ENCODE results near the gene PRICKLE4. TPM values are rescaled to one million over a fixed set of nuclear protein-coding genes. Genes with fewer than 3 reads are reported as not detected.

Gene PRICKLE4
- total RNA-seq, 1 experiment from 2014 or later, result 2.9 TPM

DNA sequence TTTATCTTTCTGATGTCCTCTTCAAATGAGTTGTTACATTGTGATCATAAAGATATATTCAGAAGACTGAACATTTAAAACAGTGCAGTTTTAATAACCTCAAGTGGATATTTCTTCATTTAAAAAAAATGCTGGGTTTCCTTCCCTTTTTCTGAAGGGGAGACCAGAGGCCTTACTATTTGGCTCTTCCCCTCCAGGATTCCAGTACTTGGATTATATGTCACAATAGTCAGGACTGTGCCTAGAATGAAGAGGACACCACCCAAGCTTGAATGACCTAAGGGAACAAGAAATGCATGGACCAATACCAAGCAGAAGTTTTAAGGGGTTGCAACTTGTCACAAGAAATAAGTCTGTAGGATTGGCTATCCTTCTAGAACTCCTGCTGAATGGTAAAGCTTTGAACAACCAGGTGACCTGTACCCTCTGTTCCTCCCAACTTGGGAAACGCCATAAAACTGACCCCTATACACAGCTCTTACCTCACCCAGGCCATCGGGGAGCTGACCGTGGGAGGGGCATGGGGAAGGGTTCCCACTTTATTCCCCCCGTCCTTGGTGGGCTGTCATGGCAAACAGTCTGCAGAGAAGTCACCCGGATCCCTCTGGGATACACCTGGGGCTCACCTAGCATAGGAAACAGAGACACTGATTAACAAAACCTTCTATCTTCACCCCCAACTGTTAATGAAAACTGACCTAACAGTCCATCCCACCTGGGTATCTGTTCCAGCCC is 2.9 kb upstream of the PRICKLE4 start:
- no peaks in the 10 kb centered on the region for H3K9me3 ChIP-seq (ENCODE audit: control insufficient read depth in 1 of 2, insufficient read depth in 1 of 2, low read depth in 1 of 2, low read length in 2 of 2)
- TF ChIP-seq, protein P1, sequence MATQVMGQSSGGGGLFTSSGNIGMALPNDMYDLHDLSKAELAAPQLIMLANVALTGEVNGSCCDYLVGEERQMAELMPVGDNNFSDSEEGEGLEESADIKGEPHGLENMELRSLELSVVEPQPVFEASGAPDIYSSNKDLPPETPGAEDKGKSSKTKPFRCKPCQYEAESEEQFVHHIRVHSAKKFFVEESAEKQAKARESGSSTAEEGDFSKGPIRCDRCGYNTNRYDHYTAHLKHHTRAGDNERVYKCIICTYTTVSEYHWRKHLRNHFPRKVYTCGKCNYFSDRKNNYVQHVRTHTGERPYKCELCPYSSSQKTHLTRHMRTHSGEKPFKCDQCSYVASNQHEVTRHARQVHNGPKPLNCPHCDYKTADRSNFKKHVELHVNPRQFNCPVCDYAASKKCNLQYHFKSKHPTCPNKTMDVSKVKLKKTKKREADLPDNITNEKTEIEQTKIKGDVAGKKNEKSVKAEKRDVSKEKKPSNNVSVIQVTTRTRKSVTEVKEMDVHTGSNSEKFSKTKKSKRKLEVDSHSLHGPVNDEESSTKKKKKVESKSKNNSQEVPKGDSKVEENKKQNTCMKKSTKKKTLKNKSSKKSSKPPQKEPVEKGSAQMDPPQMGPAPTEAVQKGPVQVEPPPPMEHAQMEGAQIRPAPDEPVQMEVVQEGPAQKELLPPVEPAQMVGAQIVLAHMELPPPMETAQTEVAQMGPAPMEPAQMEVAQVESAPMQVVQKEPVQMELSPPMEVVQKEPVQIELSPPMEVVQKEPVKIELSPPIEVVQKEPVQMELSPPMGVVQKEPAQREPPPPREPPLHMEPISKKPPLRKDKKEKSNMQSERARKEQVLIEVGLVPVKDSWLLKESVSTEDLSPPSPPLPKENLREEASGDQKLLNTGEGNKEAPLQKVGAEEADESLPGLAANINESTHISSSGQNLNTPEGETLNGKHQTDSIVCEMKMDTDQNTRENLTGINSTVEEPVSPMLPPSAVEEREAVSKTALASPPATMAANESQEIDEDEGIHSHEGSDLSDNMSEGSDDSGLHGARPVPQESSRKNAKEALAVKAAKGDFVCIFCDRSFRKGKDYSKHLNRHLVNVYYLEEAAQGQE (IDR thresholded peaks at IDR 0.05; ENCODE audit: low read depth), result no peak
- no peak for TF ChIP-seq EZH2phosphoT487 (IDR thresholded peaks at IDR 0.05; ENCODE audit: borderline replicate concordance)
- TF ChIP-seq, protein P2, sequence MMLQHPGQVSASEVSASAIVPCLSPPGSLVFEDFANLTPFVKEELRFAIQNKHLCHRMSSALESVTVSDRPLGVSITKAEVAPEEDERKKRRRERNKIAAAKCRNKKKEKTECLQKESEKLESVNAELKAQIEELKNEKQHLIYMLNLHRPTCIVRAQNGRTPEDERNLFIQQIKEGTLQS (IDR thresholded peaks at IDR 0.05), result no peak
- no peak for TF ChIP-seq EGR1 (IDR thresholded peaks at IDR 0.05; ENCODE audit: low read depth)
- TF ChIP-seq, protein P3, sequence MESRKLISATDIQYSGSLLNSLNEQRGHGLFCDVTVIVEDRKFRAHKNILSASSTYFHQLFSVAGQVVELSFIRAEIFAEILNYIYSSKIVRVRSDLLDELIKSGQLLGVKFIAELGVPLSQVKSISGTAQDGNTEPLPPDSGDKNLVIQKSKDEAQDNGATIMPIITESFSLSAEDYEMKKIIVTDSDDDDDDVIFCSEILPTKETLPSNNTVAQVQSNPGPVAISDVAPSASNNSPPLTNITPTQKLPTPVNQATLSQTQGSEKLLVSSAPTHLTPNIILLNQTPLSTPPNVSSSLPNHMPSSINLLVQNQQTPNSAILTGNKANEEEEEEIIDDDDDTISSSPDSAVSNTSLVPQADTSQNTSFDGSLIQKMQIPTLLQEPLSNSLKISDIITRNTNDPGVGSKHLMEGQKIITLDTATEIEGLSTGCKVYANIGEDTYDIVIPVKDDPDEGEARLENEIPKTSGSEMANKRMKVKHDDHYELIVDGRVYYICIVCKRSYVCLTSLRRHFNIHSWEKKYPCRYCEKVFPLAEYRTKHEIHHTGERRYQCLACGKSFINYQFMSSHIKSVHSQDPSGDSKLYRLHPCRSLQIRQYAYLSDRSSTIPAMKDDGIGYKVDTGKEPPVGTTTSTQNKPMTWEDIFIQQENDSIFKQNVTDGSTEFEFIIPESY (IDR thresholded peaks at IDR 0.05; ENCODE audit: extremely low read depth, insufficient replicate concordance, low read length), result no peak
- no peaks in the 10 kb centered on the region for H3K79me2 ChIP-seq (ENCODE audit: insufficient read depth, low read length)
- no peak overlapping the region for H3K4me3 ChIP-seq (replicated peaks in 1 of 2; ENCODE audit: low read depth in 1 of 2, low read length in 2 of 2)
- ChIA-PET CTCF (interaction anchor here (1.2 kb wide), 1 partner anchor 10 kb away, joined by 3 read pairs; the partner anchor contains the start of gene TOMM6), POLR2A (no interaction called here), RAD21 (ENCODE audit: low non-redundant PET in 1 of 2, low total read pairs in 2 of 2, uncharacterized antibody in 2 of 2, unreplicated experiment in 2 of 2) (no interaction called here)
- H3K4me2 ChIP-seq (ENCODE audit: low read length), result no peak overlapping the region
- no peak overlapping the region for H3K9ac ChIP-seq (ENCODE audit: low read length)
- no peaks in the 10 kb centered on the region for H3K9me2 ChIP-seq (ENCODE audit: insufficient read depth)
- ATAC-seq, result no peak
- H2AFZ ChIP-seq (ENCODE audit: low read depth, low read length, poor library complexity, severe bottlenecking), result no peak overlapping the region
- peaks cover 14 to 23% of the 10 kb centered on the region in 2 experiments for H3K4me1 ChIP-seq (ENCODE audit: control insufficient read depth in 1 of 2, insufficient read depth in 2 of 2, low read length in 2 of 2)
- no peaks in the 10 kb centered on the region for H4K20me1 ChIP-seq (ENCODE audit: insufficient read depth)
- no peak overlapping the region for H3K27ac ChIP-seq (ENCODE audit: low read depth, low read length)
- intact Hi-C loops (cut with micrococcal nuclease), result loop anchor here (2.0 to 10.0 kb wide), 3 partner anchors 43 to 409 kb away; partner anchors contain the start of gene TFEB
- BruUV-seq (replicated peaks), result no TSS peak
- no peaks in the 10 kb centered on the region; a peak in 2 of 4 replicates for H3K36me3 ChIP-seq (ENCODE audit: control insufficient read depth in 1 of 2, insufficient read depth in 2 of 2, low read length in 2 of 2)
- no peaks in the 10 kb centered on the region for H3K27me3 ChIP-seq (ENCODE audit: insufficient read depth, low read length)
- DNase-seq (ENCODE audit: low read depth, low spot score), result no peak

Measured in HCT116 (cell line).